K562 (cell line): ENCODE measurements around the gene PTPRM. TPM values are rescaled to one million over a fixed set of nuclear protein-coding genes. Genes with fewer than 3 reads are reported as not detected.

Source experiments
- ATAC-seq: fragments of 200-7000 bp; cut with Tn5 transposase; 3 replicates; pipeline ENCODE4 v1.9.1; 2020; ENCODE audit warnings: moderate library complexity
- BruUV-seq: library from RNA; stranded (reverse); fragments of 400-500 nt; replicated peaks from 2 replicates; lab custom pipeline; 2021; lab: Mats Ljungman, UMichigan
- CTCF ChIA-PET: fragments of 300-600 bp; formaldehyde crosslinking; extraction: SDS; loops from one replicate; lab custom pipeline; 2021; ENCODE audit warnings: low intra/inter-chr PET ratio; lab: Yijun Ruan, JAX
- POLR2A ChIA-PET: fragments of 300-600, 350-650 bp; sonication (Branson Sonifier 250); formaldehyde crosslinking; extraction: SDS; loops from one replicate; lab custom pipeline; 2021; ENCODE audit warnings: antibody characterized with exemption, inconsistent platforms; lab: Yijun Ruan, JAX
- DNase-seq, 4 experiments: peaks; one replicate each; pipeline versions ENCODE4 v3.0.0 to v3.0.0-alpha.2; 2011 to 2018; ENCODE audit warnings: low spot score in 3 of 4, mixed read lengths in 3 of 4; ENCODE audit errors: extremely low read depth in 1 of 4
- FAIRE-seq: peaks from 2 replicates; lab custom pipeline; 2011; peaks lifted over from hg19 to GRCh38; lab: Jason Lieb, UNC
- H2AFZ ChIP-seq: 2 replicates; pipeline ENCODE4 v1.6.0; 2011; ENCODE audit warnings: low read depth, low read length, control low read depth, inconsistent platforms
- H3K27ac ChIP-seq: fragments of 200-600 bp; 3 replicates; pipeline ENCODE4 v1.8.0; 2011; ENCODE audit warnings: low read depth, mild to moderate bottlenecking, control low read depth, inconsistent platforms, low read length, moderate library complexity, mixed read lengths; ENCODE audit errors: extremely low read depth
- H3K27me3 ChIP-seq, 2 experiments: fragments of 300-600 bp in 1 of 2; 2 replicates in 1 of 2; 3 replicates in 1 of 2; pipeline versions ENCODE4 v1.6.0 to v1.8.0; 2011; ENCODE audit warnings: inconsistent platforms in 2 of 2, low read length in 2 of 2, mild to moderate bottlenecking in 1 of 2, mixed read lengths in 1 of 2, moderate library complexity in 1 of 2; ENCODE audit not compliant: control insufficient read depth in 2 of 2, insufficient read depth in 2 of 2
- H3K36me3 ChIP-seq: fragments of 300-600 bp; 3 replicates; pipeline ENCODE4 v1.8.0; 2011; ENCODE audit warnings: mild to moderate bottlenecking, low read length, inconsistent platforms; ENCODE audit not compliant: control insufficient read depth, insufficient read depth
- H3K4me1 ChIP-seq, 2 experiments: fragments of 200-600 bp in 1 of 2; replicated peaks in 1 of 2; 2 replicates in 1 of 2; 3 replicates in 1 of 2; pipeline versions ENCODE4 v1.5.1 to v1.8.0; 2011; ENCODE audit warnings: inconsistent platforms in 2 of 2, low read length in 2 of 2, mild to moderate bottlenecking in 1 of 2, mixed read lengths in 1 of 2, moderate library complexity in 1 of 2; ENCODE audit not compliant: control insufficient read depth in 2 of 2, insufficient read depth in 2 of 2
- H3K4me2 ChIP-seq: 2 replicates; pipeline ENCODE4 v1.6.1; 2011; ENCODE audit warnings: low read length, control low read depth, inconsistent platforms, mixed read lengths; ENCODE audit not compliant: insufficient read depth
- H3K4me3 ChIP-seq: fragments of 200-600 bp; sonication (generic), shearing (Covaris generic); 2 replicates; pipeline ENCODE4 v1.5.1; 2016; ENCODE audit warnings: control low read depth, inconsistent platforms
- H3K79me2 ChIP-seq: fragments of 200-600 bp; 3 replicates; pipeline ENCODE4 v1.8.0; 2011; ENCODE audit warnings: low read length, inconsistent platforms; ENCODE audit not compliant: control insufficient read depth, insufficient read depth
- H3K9ac ChIP-seq, 2 experiments: 2 replicates each; pipeline versions ENCODE4 v1.6.0 to v1.6.1; 2011; ENCODE audit warnings: low read depth in 2 of 2, low read length in 2 of 2, control low read depth in 1 of 2, inconsistent platforms in 1 of 2, mild to moderate bottlenecking in 1 of 2, mixed read lengths in 1 of 2; ENCODE audit not compliant: insufficient read depth in 1 of 2
- H3K9me1 ChIP-seq: one replicate; pipeline ENCODE4 v1.6.0; 2011; ENCODE audit warnings: inconsistent platforms, mild to moderate bottlenecking, low read length, moderate library complexity; ENCODE audit not compliant: control insufficient read depth, insufficient read depth
- H3K9me3 ChIP-seq: replicated peaks from 2 replicates; pipeline ENCODE4 v1.5.1; 2011; ENCODE audit warnings: low read depth, low read length, inconsistent platforms; ENCODE audit not compliant: control insufficient read depth, insufficient read depth
- H4K20me1 ChIP-seq: replicated peaks from 2 replicates; pipeline ENCODE4 v1.6.1; 2011; ENCODE audit warnings: low read length, inconsistent platforms, mixed read lengths; ENCODE audit not compliant: control insufficient read depth, insufficient read depth
- C11orf30 ChIP-seq: fragments of 450-650 bp; IDR thresholded peaks from 2 replicates; pipeline ENCODE4 v1.6.1; 2016; ENCODE audit warnings: low read depth, mild to moderate bottlenecking
- COPS2 ChIP-seq: fragments of 450-650 bp; conservative IDR thresholded peaks from 2 replicates; pipeline ENCODE4 v1.6.1; 2016; ENCODE audit warnings: mild to moderate bottlenecking, moderate library complexity
- FOXP1 ChIP-seq: sonication (generic); formaldehyde crosslinking; IDR thresholded peaks from 2 replicates; pipeline ENCODE4 v1.8.0; 2022; ENCODE audit warnings: mild to moderate bottlenecking, missing genetic modification reagents
- HNRNPL ChIP-seq: fragments of 200-400 bp; formaldehyde crosslinking; IDR thresholded peaks from 2 replicates; pipeline ENCODE4 v1.6.1; 2017; ENCODE audit warnings: low read depth, mild to moderate bottlenecking, low read length
- ID3 ChIP-seq, 2 experiments: fragments of 250-450 bp in 1 of 2; fragments of 450-650 bp in 1 of 2; sonication (Bioruptor Pico) in 1 of 2; IDR thresholded peaks; 2 replicates each; pipeline versions ENCODE4 v1.6.1 to v1.8.0; 2016 to 2021; ENCODE audit warnings: mild to moderate bottlenecking in 2 of 2, moderate library complexity in 2 of 2, missing compliant biosample characterization in 1 of 2, missing genetic modification characterization in 1 of 2
- SMARCB1 ChIP-seq: IDR thresholded peaks from 2 replicates; pipeline ENCODE4 v1.6.1; 2011; ENCODE audit warnings: improper control_type of control experiment, low read depth; ENCODE audit not compliant: insufficient read length
- XRCC4 ChIP-seq: IDR thresholded peaks from one replicate; pipeline ENCODE4 v1.6.1; 2011; ENCODE audit not compliant: insufficient read depth, insufficient read length; ENCODE audit errors: extremely low read depth
- ZNF316 ChIP-seq: fragments of 450-650 bp; IDR thresholded peaks from 2 replicates; pipeline ENCODE4 v1.6.1; 2016
- ZNF740 ChIP-seq, 3 experiments: fragments of 200-800 bp in 1 of 3; sonication (Bioruptor generic) in 1 of 3; sonication (generic) in 1 of 3; formaldehyde crosslinking in 1 of 3; IDR thresholded peaks; 2 replicates each; pipeline versions ENCODE4 v1.6.1 to v1.8.0; 2016 to 2022; ENCODE audit warnings: mild to moderate bottlenecking in 2 of 3, missing compliant biosample characterization in 2 of 3, missing genetic modification characterization in 2 of 3, missing genetic modification reagents in 1 of 3
- WGBS: fragments of 100-300 bp; shearing (Covaris generic); methylation state at CpG from one replicate; pipeline ENCODE4 v1.1.6; 2016; ENCODE audit warnings: low coverage, mixed read lengths; ENCODE audit not compliant: insufficient coverage; ENCODE audit errors: missing lambda C conversion rate; 5-methylcytosine and 5-hydroxymethylcytosine counted together
- in situ Hi-C: fragments of 300-500 bp; cut with MboI; formaldehyde crosslinking; loops from 4 replicates; pipeline ENCODE4 v1.15.0; 2018; ENCODE audit warnings: inconsistent platforms, mixed read lengths
- intact Hi-C: fragments of 100-400 bp; cut with micrococcal nuclease; formaldehyde crosslinking; loops from 2 replicates; pipeline ENCODE4 v1.14.2; 2022
- polyA plus RNA-seq, 8 experiments: library from polyadenylated mRNA; depleted of rRNA in 4 of 8; stranded (reverse) in 5 of 8; unstranded in 3 of 8; fragments of >200 nt; fragmentation: Nextera tagmentation in 2 of 8; fragmentation: Illumina TruSeq in 1 of 8; extraction: Ambion mirVana in 2 of 8; extraction: Trizol in 1 of 8; gene quantifications; 2 replicates each; pipeline versions ENCODE4 v1.2.1 to v1.2.3, GENCODE V29; 2011 to 2014; ENCODE audit warnings: inconsistent platforms in 1 of 8, missing spikeins in 1 of 8
- total RNA-seq, 7 experiments: library from RNA; depleted of rRNA in 6 of 7; stranded (reverse); fragments of >200 nt in 6 of 7; fragmentation: Illumina TruSeq in 2 of 7; extraction: Trizol in 2 of 7; gene quantifications; 2 replicates each; pipeline versions ENCODE4 v1.2.1 to v1.2.3, GENCODE V29; 2011 to 2021; ENCODE audit warnings: low replicate concordance in 1 of 7
- TF ChIP-seq, protein P1 (sequence below): fragments of 450-650 bp; formaldehyde crosslinking; IDR thresholded peaks from 2 replicates; pipeline ENCODE4 v1.4.0; 2020; ENCODE audit warnings: mild to moderate bottlenecking, moderate library complexity
- TF ChIP-seq, protein P2 (sequence below): fragments of 450-650 bp; IDR thresholded peaks from 2 replicates; pipeline ENCODE4 v1.7.1; 2018; ENCODE audit warnings: mild to moderate bottlenecking, low read depth; ENCODE audit not compliant: partially characterized antibody
- TF ChIP-seq, protein P3 (sequence below): fragments of 250-450 bp; sonication (Bioruptor Pico); IDR thresholded peaks from 2 replicates; pipeline ENCODE4 v1.8.0; 2022; ENCODE audit warnings: inconsistent platforms

The PTPRM gene
- total and polyA plus RNA-seq, 9 of the 15 experiments (the other 6 are each of a cell fraction or from before 2014, with no cell fraction given) = 0.03 to 0.16 (median 0.08) TPM; not detected in 3

- ChIA-PET POLR2A (no interaction called here), CTCF (no interaction called here)
- no peaks in the 10 kb centered on the region for H4K20me1 ChIP-seq
- H3K9me3 ChIP-seq = no peaks in the 10 kb centered on the region
- ATAC-seq (no peak), FAIRE-seq (no peak), DNase-seq (no peak)
- WGBS = 1% methylated on average over 4 of the region's 4 CpGs
- no TSS peak for BruUV-seq
- H3K4me2 ChIP-seq = no peak overlapping the region
- intact Hi-C loops = no loop called here
- H3K9ac ChIP-seq = no peak overlapping the region
- no peaks in the 10 kb centered on the region for H3K4me1 ChIP-seq
- no peaks in the 10 kb centered on the region for H3K27me3 ChIP-seq
- no peak overlapping the region for H3K4me3 ChIP-seq
- in situ Hi-C loops = no loop called here
- no peaks in the 10 kb centered on the region for H3K9me1 ChIP-seq
- no peak overlapping the region for H3K27ac ChIP-seq
- no peaks in the 10 kb centered on the region for H3K79me2 ChIP-seq
- H3K36me3 ChIP-seq = no peaks in the 10 kb centered on the region
- no peak overlapping the region for H2AFZ ChIP-seq
- TF ChIP-seq ZNF740 (CRISPR knock-in tag; IDR thresholded peaks at IDR 0.05) (no peak), ZNF740 (tag; IDR thresholded peaks at IDR 0.05) (no peak), C11orf30 (peak; percentile 10; the same call in 1 of the 2 replicates), ID3 (CRISPR knock-in tag; IDR thresholded peaks at IDR 0.05) (no peak), ID3 (tag; IDR thresholded peaks at IDR 0.05) (no peak), COPS2 (no peak), SMARCB1 (no peak), HNRNPL (no peak), ZNF316 (peak; percentile 53), XRCC4 (no peak), FOXP1 (CRISPR knock-in tag) (no peak)
- TF ChIP-seq, protein P1, sequence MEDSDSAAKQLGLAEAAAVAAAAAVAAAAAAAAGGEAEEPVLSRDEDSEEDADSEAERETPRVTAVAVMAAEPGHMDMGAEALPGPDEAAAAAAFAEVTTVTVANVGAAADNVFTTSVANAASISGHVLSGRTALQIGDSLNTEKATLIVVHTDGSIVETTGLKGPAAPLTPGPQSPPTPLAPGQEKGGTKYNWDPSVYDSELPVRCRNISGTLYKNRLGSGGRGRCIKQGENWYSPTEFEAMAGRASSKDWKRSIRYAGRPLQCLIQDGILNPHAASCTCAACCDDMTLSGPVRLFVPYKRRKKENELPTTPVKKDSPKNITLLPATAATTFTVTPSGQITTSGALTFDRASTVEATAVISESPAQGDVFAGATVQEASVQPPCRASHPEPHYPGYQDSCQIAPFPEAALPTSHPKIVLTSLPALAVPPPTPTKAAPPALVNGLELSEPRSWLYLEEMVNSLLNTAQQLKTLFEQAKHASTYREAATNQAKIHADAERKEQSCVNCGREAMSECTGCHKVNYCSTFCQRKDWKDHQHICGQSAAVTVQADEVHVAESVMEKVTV = no peak
- TF ChIP-seq, protein P2, sequence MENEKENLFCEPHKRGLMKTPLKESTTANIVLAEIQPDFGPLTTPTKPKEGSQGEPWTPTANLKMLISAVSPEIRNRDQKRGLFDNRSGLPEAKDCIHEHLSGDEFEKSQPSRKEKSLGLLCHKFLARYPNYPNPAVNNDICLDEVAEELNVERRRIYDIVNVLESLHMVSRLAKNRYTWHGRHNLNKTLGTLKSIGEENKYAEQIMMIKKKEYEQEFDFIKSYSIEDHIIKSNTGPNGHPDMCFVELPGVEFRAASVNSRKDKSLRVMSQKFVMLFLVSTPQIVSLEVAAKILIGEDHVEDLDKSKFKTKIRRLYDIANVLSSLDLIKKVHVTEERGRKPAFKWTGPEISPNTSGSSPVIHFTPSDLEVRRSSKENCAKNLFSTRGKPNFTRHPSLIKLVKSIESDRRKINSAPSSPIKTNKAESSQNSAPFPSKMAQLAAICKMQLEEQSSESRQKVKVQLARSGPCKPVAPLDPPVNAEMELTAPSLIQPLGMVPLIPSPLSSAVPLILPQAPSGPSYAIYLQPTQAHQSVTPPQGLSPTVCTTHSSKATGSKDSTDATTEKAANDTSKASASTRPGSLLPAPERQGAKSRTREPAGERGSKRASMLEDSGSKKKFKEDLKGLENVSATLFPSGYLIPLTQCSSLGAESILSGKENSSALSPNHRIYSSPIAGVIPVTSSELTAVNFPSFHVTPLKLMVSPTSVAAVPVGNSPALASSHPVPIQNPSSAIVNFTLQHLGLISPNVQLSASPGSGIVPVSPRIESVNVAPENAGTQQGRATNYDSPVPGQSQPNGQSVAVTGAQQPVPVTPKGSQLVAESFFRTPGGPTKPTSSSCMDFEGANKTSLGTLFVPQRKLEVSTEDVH = no peak
- TF ChIP-seq, protein P3, sequence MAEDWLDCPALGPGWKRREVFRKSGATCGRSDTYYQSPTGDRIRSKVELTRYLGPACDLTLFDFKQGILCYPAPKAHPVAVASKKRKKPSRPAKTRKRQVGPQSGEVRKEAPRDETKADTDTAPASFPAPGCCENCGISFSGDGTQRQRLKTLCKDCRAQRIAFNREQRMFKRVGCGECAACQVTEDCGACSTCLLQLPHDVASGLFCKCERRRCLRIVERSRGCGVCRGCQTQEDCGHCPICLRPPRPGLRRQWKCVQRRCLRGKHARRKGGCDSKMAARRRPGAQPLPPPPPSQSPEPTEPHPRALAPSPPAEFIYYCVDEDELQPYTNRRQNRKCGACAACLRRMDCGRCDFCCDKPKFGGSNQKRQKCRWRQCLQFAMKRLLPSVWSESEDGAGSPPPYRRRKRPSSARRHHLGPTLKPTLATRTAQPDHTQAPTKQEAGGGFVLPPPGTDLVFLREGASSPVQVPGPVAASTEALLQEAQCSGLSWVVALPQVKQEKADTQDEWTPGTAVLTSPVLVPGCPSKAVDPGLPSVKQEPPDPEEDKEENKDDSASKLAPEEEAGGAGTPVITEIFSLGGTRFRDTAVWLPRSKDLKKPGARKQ (CRISPR knock-in tag) = no peak
Measured at GRCh38 chr18:7871560-7872456, 304.7 kb downstream of the PTPRM start.
